B cell (primary cell): ENCODE measurements around the gene CTNNA3. TPM values are rescaled to one million over a fixed set of nuclear protein-coding genes. Genes with fewer than 3 reads are reported as not detected.

ENCODE experiments used
- ATAC-seq: fragments of 200-7000 bp; cut with Tn5 transposase; one replicate; pipeline ENCODE4 v1.10.0; 2021; ENCODE audit warnings: low read depth, mild to moderate bottlenecking, moderate number of reproducible peaks, moderate library complexity
- CTCF ChIA-PET: fragments of 350-600 bp; sonication (Branson Sonifier 250); formaldehyde crosslinking; loops from one replicate; lab custom pipeline; 2021; ENCODE audit warnings: antibody characterized with exemption, inconsistent platforms; lab: Charles Lee
- POLR2A ChIA-PET: fragments of 350-600 bp; sonication (Branson Sonifier 250); formaldehyde crosslinking; loops from one replicate; lab custom pipeline; 2021; ENCODE audit warnings: antibody characterized with exemption; lab: Charles Lee
- DNase-seq: peaks from one replicate; pipeline ENCODE4 v3.0.0; 2013
- H2AFZ ChIP-seq: 2 replicates; pipeline ENCODE4 v1.6.1; 2012; ENCODE audit warnings: mild to moderate bottlenecking, low read depth, low read length; ENCODE audit not compliant: insufficient read depth, poor library complexity, severe bottlenecking
- H3K27ac ChIP-seq, 2 donors: 1 replicate in 1 of 2; 2 replicates in 1 of 2; pipeline ENCODE4 v1.5.1; 2012 to 2013; ENCODE audit warnings: low read length in 2 of 2, mild to moderate bottlenecking in 2 of 2, moderate library complexity in 1 of 2
- H3K27me3 ChIP-seq, 4 experiments: fragments of 200-600 bp in 1 of 4; sonication (generic) in 1 of 4; replicated peaks in 1 of 4; 1 replicate in 2 of 4; 2 replicates in 2 of 4; pipeline versions ENCODE4 v1.6.1 to v1.7.0; 2013 to 2016; ENCODE audit warnings: low read length in 3 of 4, mild to moderate bottlenecking in 2 of 4, mixed read lengths in 1 of 4, moderate library complexity in 1 of 4; ENCODE audit not compliant: insufficient read depth in 4 of 4, control insufficient read depth in 3 of 4; ENCODE audit errors: control extremely low read depth in 1 of 4
- H3K36me3 ChIP-seq, 2 experiments: replicated peaks in 1 of 2; 1 replicate in 1 of 2; 2 replicates in 1 of 2; pipeline versions ENCODE4 v1.6.1 to v1.7.1; 2013; ENCODE audit warnings: low read length in 1 of 2; ENCODE audit not compliant: insufficient read depth in 2 of 2, control insufficient read depth in 1 of 2; ENCODE audit errors: control extremely low read depth in 1 of 2, extremely low read depth in 1 of 2
- H3K4me1 ChIP-seq, 2 donors: fragments of 200-600 bp in 1 of 2; sonication (generic) in 1 of 2; 1 replicate in 1 of 2; 2 replicates in 1 of 2; pipeline versions ENCODE4 v1.5.1 to v1.6.1; 2013 to 2017; ENCODE audit warnings: low read length in 2 of 2; ENCODE audit not compliant: control insufficient read depth in 2 of 2, insufficient read depth in 2 of 2
- H3K4me2 ChIP-seq: replicated peaks from 2 replicates; pipeline ENCODE3; 2012; ENCODE audit warnings: mild to moderate bottlenecking, low read depth, low read length; ENCODE audit not compliant: poor library complexity, severe bottlenecking
- H3K4me3 ChIP-seq, 5 experiments: fragments of 200-600 bp in 1 of 5; sonication (generic) in 1 of 5; 1 replicate in 3 of 5; 2 replicates in 2 of 5; pipeline versions ENCODE4 v1.5.1 to v1.7.0; 2011 to 2016; ENCODE audit warnings: low read length in 4 of 5, mild to moderate bottlenecking in 4 of 5, low read depth in 2 of 5, control low read depth in 1 of 5, moderate library complexity in 1 of 5; ENCODE audit not compliant: insufficient read depth in 1 of 5; ENCODE audit errors: control extremely low read depth in 1 of 5, extremely low read depth in 1 of 5
- H3K79me2 ChIP-seq: fragments of 200-600 bp; sonication (generic); one replicate; pipeline ENCODE4 v1.6.0; 2016; ENCODE audit warnings: low read length; ENCODE audit not compliant: control insufficient read depth, insufficient read depth
- H3K9ac ChIP-seq: fragments of 200-600 bp; sonication (generic); 2 replicates; pipeline ENCODE4 v1.6.1; 2017; ENCODE audit warnings: mild to moderate bottlenecking, low read length, moderate library complexity
- H3K9me3 ChIP-seq, 3 donors: one replicate each; pipeline versions ENCODE4 v1.6.1 to v1.7.1; 2013; ENCODE audit warnings: low read length in 2 of 3; ENCODE audit not compliant: control insufficient read depth in 2 of 3, insufficient read depth in 1 of 3; ENCODE audit errors: control extremely low read depth in 1 of 3
- H4K20me1 ChIP-seq: 2 replicates; pipeline ENCODE4 v1.6.0; 2012; ENCODE audit warnings: mild to moderate bottlenecking, low read length; ENCODE audit not compliant: insufficient read depth, control insufficient read depth, poor library complexity, severe bottlenecking
- H3K27ac Mint-ChIP-seq: one replicate; pipeline ENCODE4 v1.8.0; 2021; ENCODE audit warnings: mixed read lengths
- H3K27me3 Mint-ChIP-seq: one replicate; pipeline ENCODE4 v1.8.0; 2021; ENCODE audit warnings: mixed read lengths
- H3K4me1 Mint-ChIP-seq: one replicate; pipeline ENCODE4 v1.8.0; 2021; ENCODE audit warnings: mixed read lengths
- H3K4me3 Mint-ChIP-seq: one replicate; pipeline ENCODE4 v1.8.0; 2021; ENCODE audit warnings: mixed read lengths
- H3K9me3 Mint-ChIP-seq: one replicate; pipeline ENCODE4 v1.8.0; 2022; ENCODE audit warnings: mixed read lengths; ENCODE audit not compliant: insufficient read depth
- CTCF ChIP-seq: fragments of 200-600 bp; IDR thresholded peaks from one replicate; pipeline ENCODE4 v1.8.0; 2022; ENCODE audit warnings: antibody characterized with exemption, mild to moderate bottlenecking
- EZH2 ChIP-seq: IDR thresholded peaks from 2 replicates; pipeline ENCODE4 v1.6.1; 2012; ENCODE audit warnings: borderline replicate concordance, low read depth, mild to moderate bottlenecking, moderate library complexity, low read length; ENCODE audit not compliant: insufficient read depth, poor library complexity, severe bottlenecking
- WGBS: methylation state at CpG from one replicate; pipeline ENCODE4 v1.1.5; 2013; ENCODE audit warnings: missing lambda C conversion rate; ENCODE audit not compliant: insufficient coverage; 5-methylcytosine and 5-hydroxymethylcytosine counted together
- intact Hi-C: fragments of 100-400 bp; cut with micrococcal nuclease; formaldehyde crosslinking; loops from one replicate; pipeline ENCODE4 v1.10.0; 2022
- polyA plus RNA-seq: library from polyadenylated mRNA; depleted of rRNA; stranded (reverse); fragments of >200 nt; gene quantifications from 2 replicates; pipeline ENCODE4 v1.2.3, GENCODE V29; 2012
- total RNA-seq, 2 donors: library from RNA; stranded (reverse); fragments of 120-200 nt in 1 of 2; gene quantifications; 1 replicate in 1 of 2; 2 replicates in 1 of 2; pipeline versions ENCODE4 v1.2.3 to v1.2.4, GENCODE V29; 2013 to 2022

The CTNNA3 gene
- total and polyA plus RNA-seq, 2 donors (not counting 1 experiment from before 2014, with no cell fraction given): 0.01 TPM; not detected in 1

GRCh38 chr10:65893676-65894075 lies 1802.3 kb downstream of the CTNNA3 start:
- WGBS: no CpG with 5 or more reads among the region's 3 CpGs

GRCh38 chr10:65892284-65892683 lies 1803.7 kb downstream of the CTNNA3 start:
- Histone ChIP-seq H2AFZ (no peak overlapping the region), H3K27ac (no peak overlapping the region), H3K79me2 (no peaks in the 10 kb centered on the region), H3K4me2 (no peak overlapping the region), H3K4me1 (no peaks in the 10 kb centered on the region), H3K4me3 (no peak overlapping the region), H3K9me3 (no peaks in the 10 kb centered on the region), H4K20me1 (no peaks in the 10 kb centered on the region), H3K9ac (no peak overlapping the region), H3K27me3 (no peaks in the 10 kb centered on the region), H3K36me3 (no peaks in the 10 kb centered on the region)
- Mint-ChIP-seq H3K4me1 (no peaks in the 10 kb centered on the region), H3K9me3 (peaks cover 3% of the 10 kb centered on the region), H3K4me3 (no peak overlapping the region), H3K27me3 (no peaks in the 10 kb centered on the region), H3K27ac (no peak overlapping the region)
- 80% methylated on average over 1 of the region's 3 CpGs for WGBS
- ATAC-seq (no peak), DNase-seq (no peak)
- intact Hi-C loops: no loop called here
- TF ChIP-seq CTCF: no peak
- no peak for TF ChIP-seq EZH2
- ChIA-PET CTCF (no interaction called here), POLR2A (no interaction called here)

More at GRCh38 chr10:65893676-65894075, 1802.3 kb downstream of the CTNNA3 start:
- no peak overlapping the region for H3K9ac ChIP-seq
- ATAC-seq: no peak
- H3K36me3 ChIP-seq: no peaks in the 10 kb centered on the region
- H3K27me3 ChIP-seq: no peaks in the 10 kb centered on the region
- H3K9me3 ChIP-seq: no peaks in the 10 kb centered on the region
- H3K4me1 ChIP-seq: no peaks in the 10 kb centered on the region
- H4K20me1 ChIP-seq: no peaks in the 10 kb centered on the region
- no peak overlapping the region for H3K4me2 ChIP-seq
- Mint-ChIP-seq H3K9me3 (no peaks in the 10 kb centered on the region), H3K27me3 (no peaks in the 10 kb centered on the region), H3K4me3 (no peak overlapping the region), H3K27ac (no peak overlapping the region), H3K4me1 (no peaks in the 10 kb centered on the region)
- TF ChIP-seq CTCF: no peak
- no peak for TF ChIP-seq EZH2
- no peaks in the 10 kb centered on the region for H3K79me2 ChIP-seq
- H2AFZ ChIP-seq: no peak overlapping the region
- no peak for DNase-seq
- no peak overlapping the region for H3K4me3 ChIP-seq
- intact Hi-C loops: no loop called here
- CTCF ChIA-PET: no interaction called here
- H3K27ac ChIP-seq: no peak overlapping the region
- POLR2A ChIA-PET: no interaction called here
